PC-3 (cell line): ENCODE measurements around the gene HTR1A. TPM values are rescaled to one million over a fixed set of nuclear protein-coding genes. Genes with fewer than 3 reads are reported as not detected.
A peak's percentile ranks its signal among the peaks of the same experiment; 100 is the strongest.

Experiments used
- ATAC-seq: fragments of 200-7000 bp; cut with Tn5 transposase; 2 replicates; pipeline ENCODE4 v1.9.1; 2020; ENCODE audit warnings: mild to moderate bottlenecking, moderate library complexity
- BruUV-seq: library from RNA; stranded (reverse); fragments of 400-500 nt; replicated peaks from 2 replicates; lab custom pipeline; 2021; lab: Mats Ljungman, UMichigan
- CTCF ChIA-PET: fragments of 300-600 bp; sonication (Branson Sonifier 250); formaldehyde crosslinking; loops from one replicate; lab custom pipeline; 2022; ENCODE audit warnings: antibody characterized with exemption; lab: Charles Lee
- POLR2A ChIA-PET: fragments of 300-600 bp; sonication (Branson Sonifier 250); formaldehyde crosslinking; loops from one replicate; lab custom pipeline; 2022; ENCODE audit warnings: antibody characterized with exemption; ENCODE audit not compliant: unreplicated experiment; lab: Charles Lee
- DNase-seq: peaks from one replicate; pipeline ENCODE4 v3.0.0-alpha.2; 2015
- H2AFZ ChIP-seq: fragments of 300-600 bp; sonication (generic); 2 replicates; pipeline ENCODE4 v1.6.0; 2016; ENCODE audit warnings: antibody characterized with exemption, low read length
- H3F3A ChIP-seq: fragments of 300-600 bp; sonication (generic); one replicate; pipeline ENCODE4 v1.6.0; 2017; ENCODE audit warnings: antibody characterized with exemption, low read length, control low read depth, mild to moderate bottlenecking; ENCODE audit not compliant: unreplicated experiment
- H3K27ac ChIP-seq: fragments of 300-600 bp; sonication (generic); 2 replicates; pipeline ENCODE4 v1.5.1; 2016; ENCODE audit warnings: mild to moderate bottlenecking, low read length
- H3K27me3 ChIP-seq: fragments of 300-600 bp; sonication (generic); 2 replicates; pipeline ENCODE4 v1.6.1; 2016; ENCODE audit warnings: low read length, mixed read lengths
- H3K36me3 ChIP-seq: fragments of 300-600 bp; sonication (generic); 2 replicates; pipeline ENCODE4 v1.6.1; 2016; ENCODE audit warnings: low read depth, mixed run types, low read length, mixed read lengths
- H3K4me1 ChIP-seq: fragments of 300-600 bp; sonication (generic); 2 replicates; pipeline ENCODE4 v1.5.1; 2016; ENCODE audit warnings: low read length; ENCODE audit not compliant: insufficient read depth
- H3K4me2 ChIP-seq: fragments of 300-600 bp; sonication (generic); 2 replicates; pipeline ENCODE4 v1.6.0; 2016; ENCODE audit warnings: low read length
- H3K4me3 ChIP-seq: fragments of 300-600 bp; sonication (generic); 2 replicates; pipeline ENCODE4 v1.5.1; 2016; ENCODE audit warnings: mild to moderate bottlenecking, low read length, mixed read lengths
- H3K79me2 ChIP-seq: fragments of 300-600 bp; sonication (generic); 2 replicates; pipeline ENCODE4 v1.6.1; 2017; ENCODE audit warnings: low read length, mixed read lengths
- H3K9ac ChIP-seq: fragments of 300-600 bp; sonication (generic); 2 replicates; pipeline ENCODE4 v1.6.0; 2016; ENCODE audit warnings: mild to moderate bottlenecking, low read length
- H3K9me2 ChIP-seq: fragments of 300-600 bp; sonication (generic); replicated peaks from 2 replicates; pipeline ENCODE4 v1.6.1; 2016; ENCODE audit warnings: mixed run types, low read length, mixed read lengths
- H3K9me3 ChIP-seq: fragments of 300-600 bp; sonication (generic); 2 replicates; pipeline ENCODE4 v1.6.1; 2016; ENCODE audit warnings: low read length, mixed read lengths
- H4K20me1 ChIP-seq: fragments of 300-600 bp; sonication (generic); 2 replicates; pipeline ENCODE4 v1.6.1; 2016; ENCODE audit warnings: low read length, mixed read lengths
- CTCF ChIP-seq: fragments of 300-600 bp; sonication (generic); conservative IDR thresholded peaks from 2 replicates; pipeline ENCODE4 v1.5.1; 2017; ENCODE audit warnings: antibody characterized with exemption, low read depth, mild to moderate bottlenecking, low read length
- EZH2 ChIP-seq: fragments of 300-600 bp; sonication (generic); IDR thresholded peaks from one replicate; pipeline ENCODE4 v1.6.1; 2017; ENCODE audit warnings: antibody characterized with exemption, mild to moderate bottlenecking, low read length; ENCODE audit not compliant: unreplicated experiment
- EZH2phosphoT487 ChIP-seq: fragments of 300-600 bp; sonication (generic); IDR thresholded peaks from 2 replicates; pipeline ENCODE4 v1.6.1; 2018; ENCODE audit warnings: mild to moderate bottlenecking, antibody characterized with exemption, low read length, borderline replicate concordance
- intact Hi-C: fragments of 100-400 bp; cut with micrococcal nuclease; formaldehyde crosslinking; loops from 2 replicates; pipeline ENCODE4 v1.9.0; 2023
- total RNA-seq: library from RNA; depleted of rRNA; stranded (reverse); fragments of >200 nt; gene quantifications from 2 replicates; pipeline ENCODE4 v1.2.3, GENCODE V29; 2014

The HTR1A gene
- total RNA-seq, 1 experiment from 2014 or later: not detected

- intact Hi-C loops: no loop called here
- H3K9me3 ChIP-seq: no peaks in the 10 kb centered on the region
- ChIA-PET CTCF (no interaction called here), POLR2A (no interaction called here)
- H2AFZ ChIP-seq: no peak overlapping the region
- no peak overlapping the region for H3K4me3 ChIP-seq
- no peaks in the 10 kb centered on the region for H3F3A ChIP-seq
- no peaks in the 10 kb centered on the region for H3K9me2 ChIP-seq
- no peaks in the 10 kb centered on the region for H4K20me1 ChIP-seq
- BruUV-seq: no TSS peak
- H3K27ac ChIP-seq: no peak overlapping the region
- no peaks in the 10 kb centered on the region for H3K27me3 ChIP-seq
- H3K4me1 ChIP-seq: no peaks in the 10 kb centered on the region
- no peak for DNase-seq
- no peaks in the 10 kb centered on the region for H3K79me2 ChIP-seq
- no peak overlapping the region for H3K4me2 ChIP-seq
- no peaks in the 10 kb centered on the region for H3K36me3 ChIP-seq
- TF ChIP-seq EZH2phosphoT487 (no peak), EZH2 (no peak)
- ATAC-seq: no peak
- H3K9ac ChIP-seq: no peak overlapping the region
Measured at GRCh38 chr5:63987053-63987452, 24.8 kb upstream of the HTR1A start.

- Histone ChIP-seq H3F3A (no peaks in the 10 kb centered on the region), H4K20me1 (no peaks in the 10 kb centered on the region), H3K4me1 (no peaks in the 10 kb centered on the region), H3K9me3 (no peaks in the 10 kb centered on the region), H3K9me2 (no peaks in the 10 kb centered on the region), H3K9ac (no peak overlapping the region), H3K79me2 (no peaks in the 10 kb centered on the region), H3K27ac (no peak overlapping the region), H3K36me3 (no peaks in the 10 kb centered on the region), H2AFZ (no peak overlapping the region), H3K27me3 (no peaks in the 10 kb centered on the region), H3K4me2 (no peak overlapping the region), H3K4me3 (no peak overlapping the region)
- POLR2A ChIA-PET: no interaction called here
- DNase-seq: no peak
- no peak for TF ChIP-seq EZH2
- no peak for TF ChIP-seq EZH2phosphoT487
- TF ChIP-seq CTCF: no peak
- intact Hi-C loops: no loop called here
- no TSS peak for BruUV-seq
- CTCF ChIA-PET: no interaction called here
- no peak for ATAC-seq
Measured at GRCh38 chr5:63981864-63982263, 19.6 kb upstream of the HTR1A start.

GRCh38 chr5:63963926-63964325 is 1.7 kb upstream of the HTR1A start:
- no peaks in the 10 kb centered on the region for H3K9me3 ChIP-seq
- H3K4me3 ChIP-seq: no peak overlapping the region
- H3K79me2 ChIP-seq: no peaks in the 10 kb centered on the region
- H2AFZ ChIP-seq: no peak overlapping the region
- H3K27ac ChIP-seq: no peak overlapping the region
- H3K9ac ChIP-seq: no peak overlapping the region
- no peaks in the 10 kb centered on the region for H3K36me3 ChIP-seq
- H3K9me2 ChIP-seq: no peaks in the 10 kb centered on the region
- DNase-seq (peak; percentile 52), ATAC-seq (peak; percentile 66)
- no peaks in the 10 kb centered on the region for H3F3A ChIP-seq
- H4K20me1 ChIP-seq: no peaks in the 10 kb centered on the region
- no TSS peak for BruUV-seq
- POLR2A ChIA-PET: interaction anchor here (0.6 kb wide), 2 partner anchors 13 to 800 kb away, joined by 3 to 8 read pairs; no protein-coding TSS in a partner anchor
- intact Hi-C loops: loop anchor here (1.0 to 2.0 kb wide), 2 partner anchors 141 to 563 kb away; no protein-coding TSS in a partner anchor
- CTCF ChIA-PET: interaction anchor here (0.6 kb wide), 1 partner anchor 134 kb away, joined by 5 read pairs; no protein-coding TSS in a partner anchor
- no peaks in the 10 kb centered on the region for H3K4me1 ChIP-seq
- H3K27me3 ChIP-seq: peaks cover 11% of the 10 kb centered on the region; the same call in 1 of the 2 replicates
- no peak overlapping the region for H3K4me2 ChIP-seq
- no peak for TF ChIP-seq EZH2
- no peak for TF ChIP-seq CTCF
- no peak for TF ChIP-seq EZH2phosphoT487
